ENCODE data around the gene CNNM4. TPM values are rescaled to one million over a fixed set of nuclear protein-coding genes. Genes with fewer than 3 reads are reported as not detected.

The CNNM4 gene
- total and polyA plus RNA-seq, 2 donors = 2.4 to 3.1 TPM

GRCh38 chr2:96821113-96821675, 60.5 kb downstream of the CNNM4 start:
- Histone ChIP-seq H3K27ac (ENCODE audit: low read depth in 1 of 2, low read length in 1 of 2) (no peak overlapping the region), H3K27me3 (ENCODE audit: control insufficient read depth in 2 of 2, insufficient read depth in 1 of 2, low read length in 1 of 2) (no peaks in the 10 kb centered on the region), H3K36me3 (ENCODE audit: control insufficient read depth in 2 of 2, insufficient read depth in 2 of 2, low read length in 1 of 2) (peaks cover 30 to 56% of the 10 kb centered on the region in 2 donors), H3K4me1 (ENCODE audit: control insufficient read depth in 2 of 2, insufficient read depth in 2 of 2, low read length in 2 of 2) (peaks cover 24 to 46% of the 10 kb centered on the region in 2 donors), H3K4me3 (ENCODE audit: low read length in 2 of 2) (no peak overlapping the region), H3K9me3 (ENCODE audit: control insufficient read depth in 2 of 2, insufficient read depth in 1 of 2, low read length in 1 of 2) (peaks cover 0 to 3% of the 10 kb centered on the region in 2 donors)
- 95% methylated on average over 11 of the region's 11 CpGs for WGBS
- no peak for DNase-seq (ENCODE audit: low read depth in 6 of 9, low spot score in 9 of 9)

- WGBS = 93% methylated on average over 4 of the region's 4 CpGs
- Histone ChIP-seq H3K4me3 (ENCODE audit: low read length in 2 of 2) (no peak overlapping the region), H3K4me1 (ENCODE audit: control insufficient read depth in 2 of 2, insufficient read depth in 2 of 2, low read length in 2 of 2) (peaks cover 16 to 39% of the 10 kb centered on the region in 2 donors), H3K36me3 (ENCODE audit: control insufficient read depth in 2 of 2, insufficient read depth in 2 of 2, low read length in 1 of 2) (peaks cover 45 to 70% of the 10 kb centered on the region in 2 donors), H3K27ac (ENCODE audit: low read depth in 1 of 2, low read length in 1 of 2) (no peak overlapping the region), H3K9me3 (ENCODE audit: control insufficient read depth in 2 of 2, insufficient read depth in 1 of 2, low read length in 1 of 2) (peaks cover 0 to 3% of the 10 kb centered on the region in 2 donors), H3K27me3 (ENCODE audit: control insufficient read depth in 2 of 2, insufficient read depth in 1 of 2, low read length in 1 of 2) (no peaks in the 10 kb centered on the region)
- DNase-seq (ENCODE audit: low read depth in 6 of 9, low spot score in 9 of 9) = no peak
Observed at GRCh38 chr2:96822786-96823185, 62.1 kb downstream of the CNNM4 start.

DNA sequence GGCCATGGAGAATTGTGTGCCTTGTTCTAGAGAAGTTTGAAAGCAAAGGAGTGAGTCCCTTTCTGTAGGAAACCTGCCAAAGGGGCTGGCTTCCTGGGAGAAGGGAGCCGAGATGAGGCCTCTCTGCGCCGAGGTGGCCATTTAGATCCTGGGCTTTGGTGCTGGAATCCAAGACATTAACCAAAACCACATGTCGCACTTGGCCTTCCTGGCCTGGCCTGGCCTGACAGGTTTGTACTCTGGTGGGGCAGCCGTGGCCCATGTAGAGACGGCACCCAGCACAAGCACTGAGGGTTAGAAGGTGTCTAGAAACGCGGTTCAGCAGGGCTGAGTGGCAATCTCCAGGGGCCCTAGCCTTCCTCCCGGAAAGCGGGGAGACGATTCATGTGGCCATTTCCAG, 62.5 kb downstream of the CNNM4 start:
- DNase-seq (ENCODE audit: low read depth in 6 of 9, low spot score in 9 of 9) = no peak
- H3K27ac ChIP-seq (ENCODE audit: low read depth in 1 of 2, low read length in 1 of 2) = peak overlapping the region in 1 of 2 donors; percentile 34
- peaks cover 0 to 3% of the 10 kb centered on the region in 2 donors for H3K9me3 ChIP-seq (ENCODE audit: control insufficient read depth in 2 of 2, insufficient read depth in 1 of 2, low read length in 1 of 2)
- H3K4me1 ChIP-seq (ENCODE audit: control insufficient read depth in 2 of 2, insufficient read depth in 2 of 2, low read length in 2 of 2) = peaks cover 12 to 34% of the 10 kb centered on the region in 2 donors
- H3K36me3 ChIP-seq (ENCODE audit: control insufficient read depth in 2 of 2, insufficient read depth in 2 of 2, low read length in 1 of 2) = peaks cover 49 to 75% of the 10 kb centered on the region in 2 donors
- WGBS = 94% methylated on average over 11 of the region's 11 CpGs
- H3K27me3 ChIP-seq (ENCODE audit: control insufficient read depth in 2 of 2, insufficient read depth in 1 of 2, low read length in 1 of 2) = no peaks in the 10 kb centered on the region
- no peak overlapping the region for H3K4me3 ChIP-seq (ENCODE audit: low read length in 2 of 2)

DNA sequence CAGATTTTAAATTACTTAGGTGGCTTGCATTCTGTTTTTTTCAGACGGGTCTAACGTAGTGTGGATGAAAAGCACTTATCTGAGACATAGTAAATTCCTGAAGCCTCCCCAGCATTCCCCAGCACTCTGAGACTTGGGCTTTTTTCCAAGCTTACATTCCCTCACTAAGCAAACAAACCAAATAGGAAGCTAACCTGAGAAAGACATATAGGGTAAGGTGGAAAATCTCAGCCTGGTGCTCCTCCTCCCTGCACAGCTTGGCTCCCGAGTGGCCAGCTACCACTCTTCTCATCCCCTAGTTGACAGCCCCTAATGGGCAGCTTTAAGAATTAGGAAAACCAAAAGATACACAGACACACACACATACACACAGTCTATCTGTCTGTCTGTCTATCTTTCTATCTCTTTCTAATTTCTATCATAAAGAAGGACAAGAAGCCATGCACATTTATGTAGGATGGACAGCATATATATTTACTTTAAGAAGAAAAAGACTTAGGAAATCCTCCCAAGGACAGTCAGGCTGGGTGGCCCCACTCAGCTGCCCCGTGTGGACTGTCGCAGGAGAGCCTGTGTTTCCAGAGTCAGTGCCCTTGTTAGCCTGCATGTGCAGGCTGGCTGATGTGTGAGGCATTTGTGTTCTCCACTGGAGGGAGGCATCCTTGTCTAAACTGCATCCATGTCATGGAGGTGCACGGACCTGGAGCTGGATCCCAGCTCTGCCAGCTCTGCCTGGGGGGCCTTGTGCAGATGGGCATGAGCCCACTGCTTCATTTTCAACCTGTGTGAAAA, 63.6 kb downstream of the CNNM4 start:
- 89% methylated on average over 6 of the region's 6 CpGs for WGBS
- Histone ChIP-seq H3K4me1 (ENCODE audit: control insufficient read depth in 2 of 2, insufficient read depth in 2 of 2, low read length in 2 of 2) (peaks cover 2 to 24% of the 10 kb centered on the region in 2 donors), H3K27me3 (ENCODE audit: control insufficient read depth in 2 of 2, insufficient read depth in 1 of 2, low read length in 1 of 2) (no peaks in the 10 kb centered on the region), H3K4me3 (ENCODE audit: low read length in 2 of 2) (no peak overlapping the region), H3K9me3 (ENCODE audit: control insufficient read depth in 2 of 2, insufficient read depth in 1 of 2, low read length in 1 of 2) (peaks cover 0 to 3% of the 10 kb centered on the region in 2 donors), H3K27ac (ENCODE audit: low read depth in 1 of 2, low read length in 1 of 2) (no peak overlapping the region), H3K36me3 (ENCODE audit: control insufficient read depth in 2 of 2, insufficient read depth in 2 of 2, low read length in 1 of 2) (peaks cover 58 to 81% of the 10 kb centered on the region in 2 donors)
- no peak for DNase-seq (ENCODE audit: low read depth in 6 of 9, low spot score in 9 of 9)

- H3K27me3 ChIP-seq (ENCODE audit: control insufficient read depth in 2 of 2, insufficient read depth in 1 of 2, low read length in 1 of 2) = no peaks in the 10 kb centered on the region
- no peak for DNase-seq (ENCODE audit: low read depth in 6 of 9, low spot score in 9 of 9)
- no peak overlapping the region for H3K27ac ChIP-seq (ENCODE audit: low read depth in 1 of 2, low read length in 1 of 2)
- H3K4me3 ChIP-seq (ENCODE audit: low read length in 2 of 2) = no peak overlapping the region
- H3K36me3 ChIP-seq (ENCODE audit: control insufficient read depth in 2 of 2, insufficient read depth in 2 of 2, low read length in 1 of 2) = peaks cover 62 to 82% of the 10 kb centered on the region in 2 donors
- 97% methylated on average over 14 of the region's 14 CpGs for WGBS
- H3K9me3 ChIP-seq (ENCODE audit: control insufficient read depth in 2 of 2, insufficient read depth in 1 of 2, low read length in 1 of 2) = peaks cover 0 to 3% of the 10 kb centered on the region in 2 donors
- peaks cover 0 to 16% of the 10 kb centered on the region in 2 donors for H3K4me1 ChIP-seq (ENCODE audit: control insufficient read depth in 2 of 2, insufficient read depth in 2 of 2, low read length in 2 of 2)
Observed at GRCh38 chr2:96825057-96825456, 64.4 kb downstream of the CNNM4 start.

DNA sequence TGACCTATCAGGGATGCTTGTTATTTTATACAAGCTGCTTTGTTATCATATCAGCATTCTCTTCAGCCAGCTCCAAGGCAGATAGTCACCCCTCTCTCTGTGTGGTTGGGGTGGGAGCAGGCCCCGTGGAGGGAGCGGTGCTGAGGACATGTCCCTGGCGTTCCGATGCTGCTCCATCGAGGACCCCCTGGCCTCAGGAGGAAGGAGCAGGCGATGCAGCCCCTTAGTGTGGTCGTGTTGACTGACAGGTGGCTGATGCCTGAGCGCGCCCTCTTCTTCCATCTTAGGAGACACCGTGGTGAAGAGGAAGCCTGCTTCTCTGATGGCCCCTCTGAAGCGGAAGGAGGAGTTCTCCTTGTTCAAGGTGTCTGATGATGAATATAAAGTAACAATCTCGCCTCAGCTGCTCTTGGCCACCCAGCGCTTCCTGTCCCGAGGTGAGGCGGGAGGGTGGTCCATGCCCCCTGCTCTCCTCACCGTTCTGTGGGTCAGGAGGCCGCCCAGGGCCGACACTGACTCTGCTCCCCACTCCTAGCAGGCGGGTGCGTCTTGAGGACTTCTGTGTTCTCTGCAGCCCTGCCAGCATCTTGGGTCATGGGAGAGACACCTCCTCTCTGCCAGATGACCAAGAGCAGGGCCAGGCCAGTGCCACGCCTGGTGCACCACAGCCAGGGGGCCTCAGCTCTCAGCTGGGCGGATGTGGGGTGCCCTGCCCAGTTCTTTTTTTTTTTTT, 66.0 kb downstream of the CNNM4 start:
- no peak overlapping the region for H3K4me3 ChIP-seq (ENCODE audit: low read length in 2 of 2)
- whole genome bisulfite sequencing = 95% methylated on average over 22 of the region's 22 CpGs
- no peak overlapping the region for H3K27ac ChIP-seq (ENCODE audit: low read depth in 1 of 2, low read length in 1 of 2)
- DNase-seq (ENCODE audit: low read depth in 6 of 9, low spot score in 9 of 9) = no peak
- H3K36me3 ChIP-seq (ENCODE audit: control insufficient read depth in 2 of 2, insufficient read depth in 2 of 2, low read length in 1 of 2) = peaks cover 79 to 94% of the 10 kb centered on the region in 2 donors
- peaks cover 0 to 8% of the 10 kb centered on the region in 2 donors for H3K4me1 ChIP-seq (ENCODE audit: control insufficient read depth in 2 of 2, insufficient read depth in 2 of 2, low read length in 2 of 2)
- H3K27me3 ChIP-seq (ENCODE audit: control insufficient read depth in 2 of 2, insufficient read depth in 1 of 2, low read length in 1 of 2) = no peaks in the 10 kb centered on the region
- H3K9me3 ChIP-seq (ENCODE audit: control insufficient read depth in 2 of 2, insufficient read depth in 1 of 2, low read length in 1 of 2) = peaks cover 0 to 3% of the 10 kb centered on the region in 2 donors

DNA sequence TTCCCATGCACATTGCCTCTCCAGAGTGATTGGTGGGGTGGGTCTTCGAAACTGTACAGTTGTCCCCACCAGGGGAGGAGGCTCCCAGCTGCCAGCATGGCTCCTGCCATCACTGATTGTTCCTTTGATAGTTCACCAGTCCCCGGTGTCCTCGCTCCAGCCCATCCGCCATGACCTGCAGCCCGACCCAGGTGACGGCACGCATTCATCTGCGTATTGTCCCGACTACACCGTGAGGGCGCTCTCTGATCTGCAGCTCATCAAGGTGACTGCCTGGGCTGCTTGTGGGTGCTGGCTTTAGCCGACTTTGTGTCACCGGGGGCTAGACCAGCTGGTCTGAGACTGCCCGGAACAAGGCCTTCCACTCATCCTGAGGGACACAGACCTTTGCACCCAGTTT, 67.7 kb downstream of the CNNM4 start:
- H3K36me3 ChIP-seq (ENCODE audit: control insufficient read depth in 2 of 2, insufficient read depth in 2 of 2, low read length in 1 of 2) = peaks cover 89 to 96% of the 10 kb centered on the region in 2 donors
- H3K27ac ChIP-seq (ENCODE audit: low read depth in 1 of 2, low read length in 1 of 2) = no peak overlapping the region
- no peak overlapping the region for H3K4me3 ChIP-seq (ENCODE audit: low read length in 2 of 2)
- DNase-seq (ENCODE audit: low read depth in 6 of 9, low spot score in 9 of 9) = no peak
- H3K27me3 ChIP-seq (ENCODE audit: control insufficient read depth in 2 of 2, insufficient read depth in 1 of 2, low read length in 1 of 2) = no peaks in the 10 kb centered on the region
- WGBS = over 99% methylated on average over 14 of the region's 14 CpGs
- H3K9me3 ChIP-seq (ENCODE audit: control insufficient read depth in 2 of 2, insufficient read depth in 1 of 2, low read length in 1 of 2) = no peaks in the 10 kb centered on the region
- H3K4me1 ChIP-seq (ENCODE audit: control insufficient read depth in 2 of 2, insufficient read depth in 2 of 2, low read length in 2 of 2) = peaks cover 0 to 12% of the 10 kb centered on the region in 2 donors

DNA sequence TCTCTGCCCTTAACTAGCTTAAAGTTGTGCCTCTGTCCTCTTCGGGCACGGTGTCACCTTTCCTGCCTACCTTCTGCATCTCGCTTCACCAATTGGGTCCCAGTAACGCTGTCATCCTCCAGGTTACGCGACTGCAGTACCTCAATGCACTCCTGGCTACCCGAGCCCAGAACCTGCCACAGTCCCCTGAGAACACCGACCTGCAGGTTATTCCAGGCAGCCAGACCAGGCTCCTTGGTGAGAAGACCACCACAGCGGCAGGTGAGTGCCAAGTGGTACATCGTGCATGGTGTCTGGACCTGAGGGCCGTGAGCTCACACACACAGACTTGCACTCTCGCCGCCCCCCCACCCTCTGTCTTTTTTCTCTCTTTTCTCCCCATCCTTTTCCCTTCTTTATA, 68.2 kb downstream of the CNNM4 start:
- Histone ChIP-seq H3K4me3 (ENCODE audit: low read length in 2 of 2) (no peak overlapping the region), H3K27ac (ENCODE audit: low read depth in 1 of 2, low read length in 1 of 2) (no peak overlapping the region), H3K27me3 (ENCODE audit: control insufficient read depth in 2 of 2, insufficient read depth in 1 of 2, low read length in 1 of 2) (no peaks in the 10 kb centered on the region), H3K36me3 (ENCODE audit: control insufficient read depth in 2 of 2, insufficient read depth in 2 of 2, low read length in 1 of 2) (peaks cover 88 to 95% of the 10 kb centered on the region in 2 donors), H3K9me3 (ENCODE audit: control insufficient read depth in 2 of 2, insufficient read depth in 1 of 2, low read length in 1 of 2) (no peaks in the 10 kb centered on the region), H3K4me1 (ENCODE audit: control insufficient read depth in 2 of 2, insufficient read depth in 2 of 2, low read length in 2 of 2) (peaks cover 0 to 11% of the 10 kb centered on the region in 2 donors)
- 98% methylated on average over 13 of the region's 13 CpGs for WGBS
- no peak for DNase-seq (ENCODE audit: low read depth in 6 of 9, low spot score in 9 of 9)
